ENCODE measurements around the gene ZC3H14.

ZC3H14 gene

DNA sequence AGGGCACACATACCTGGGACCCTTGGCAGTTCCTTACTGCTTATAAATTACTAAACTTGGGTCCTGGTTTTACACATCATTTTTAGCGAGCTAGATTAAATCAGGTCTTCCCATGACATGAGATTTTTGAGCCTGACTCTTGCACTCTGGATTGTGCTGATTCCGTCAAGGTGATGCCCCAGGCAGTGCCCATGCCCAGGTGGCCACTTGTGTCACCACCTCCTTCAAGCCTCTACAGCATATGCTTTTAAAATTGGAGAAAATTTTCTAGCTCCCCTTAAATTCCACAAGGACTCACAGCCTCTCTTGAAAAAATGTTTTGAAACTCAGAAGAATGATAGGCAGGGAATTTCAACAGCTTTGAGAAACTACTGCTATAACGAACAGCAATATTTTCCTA, 17.6 kb upstream of the ZC3H14 start:
- DNase-seq (ENCODE audit: low spot score): no peak
- in situ Hi-C loops (cut with MboI; ENCODE audit: low pct_unique_long_range_greater_than_20kb, low sequenced_read_pairs, unreplicated experiment): no loop called here
- TF ChIP-seq, protein P1, sequence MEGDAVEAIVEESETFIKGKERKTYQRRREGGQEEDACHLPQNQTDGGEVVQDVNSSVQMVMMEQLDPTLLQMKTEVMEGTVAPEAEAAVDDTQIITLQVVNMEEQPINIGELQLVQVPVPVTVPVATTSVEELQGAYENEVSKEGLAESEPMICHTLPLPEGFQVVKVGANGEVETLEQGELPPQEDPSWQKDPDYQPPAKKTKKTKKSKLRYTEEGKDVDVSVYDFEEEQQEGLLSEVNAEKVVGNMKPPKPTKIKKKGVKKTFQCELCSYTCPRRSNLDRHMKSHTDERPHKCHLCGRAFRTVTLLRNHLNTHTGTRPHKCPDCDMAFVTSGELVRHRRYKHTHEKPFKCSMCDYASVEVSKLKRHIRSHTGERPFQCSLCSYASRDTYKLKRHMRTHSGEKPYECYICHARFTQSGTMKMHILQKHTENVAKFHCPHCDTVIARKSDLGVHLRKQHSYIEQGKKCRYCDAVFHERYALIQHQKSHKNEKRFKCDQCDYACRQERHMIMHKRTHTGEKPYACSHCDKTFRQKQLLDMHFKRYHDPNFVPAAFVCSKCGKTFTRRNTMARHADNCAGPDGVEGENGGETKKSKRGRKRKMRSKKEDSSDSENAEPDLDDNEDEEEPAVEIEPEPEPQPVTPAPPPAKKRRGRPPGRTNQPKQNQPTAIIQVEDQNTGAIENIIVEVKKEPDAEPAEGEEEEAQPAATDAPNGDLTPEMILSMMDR (IDR thresholded peaks at IDR 0.05; ENCODE audit: extremely low read depth, insufficient read depth, missing control alignments): no peak

DNA sequence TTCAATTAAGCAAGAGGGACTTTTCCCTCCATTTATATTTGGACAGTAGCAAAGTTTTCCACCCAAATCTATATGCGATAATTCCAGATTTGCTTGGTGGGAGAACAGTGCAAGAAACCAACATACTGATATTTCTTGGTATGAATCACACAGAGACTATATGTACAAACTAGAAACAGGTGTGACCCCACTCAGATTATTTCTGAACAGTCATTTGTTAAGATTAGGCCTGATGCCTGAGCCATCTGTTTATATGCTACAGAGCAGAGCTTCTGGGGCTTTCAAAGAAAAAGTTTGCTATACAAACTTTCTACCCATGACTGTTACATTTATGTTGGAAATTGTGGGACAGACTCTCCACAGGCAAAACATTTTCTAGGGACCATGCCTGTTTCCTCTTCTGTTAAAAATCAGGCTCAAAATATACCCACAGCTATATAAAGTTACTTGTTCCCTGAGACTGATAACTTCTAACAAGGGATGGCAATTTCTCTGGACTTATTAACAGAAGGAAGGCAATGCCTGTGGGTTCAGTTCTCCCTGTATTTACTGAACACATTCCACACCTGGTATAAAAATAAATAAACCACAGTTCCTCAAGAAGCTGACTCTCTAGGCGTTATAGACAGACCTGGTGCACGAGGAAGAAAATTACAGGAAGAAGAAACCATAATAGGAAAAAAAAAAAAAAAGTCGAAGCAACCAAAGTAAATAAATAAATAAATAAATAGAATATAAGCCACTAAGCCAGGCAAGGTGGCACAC, 16.0 kb upstream of the ZC3H14 start:
- DNase-seq (ENCODE audit: low spot score): no peak
- TF ChIP-seq, protein P1 (IDR thresholded peaks at IDR 0.05; ENCODE audit: extremely low read depth, insufficient read depth, missing control alignments): no peak
- in situ Hi-C loops (cut with MboI; ENCODE audit: low pct_unique_long_range_greater_than_20kb, low sequenced_read_pairs, unreplicated experiment): no loop called here

DNA sequence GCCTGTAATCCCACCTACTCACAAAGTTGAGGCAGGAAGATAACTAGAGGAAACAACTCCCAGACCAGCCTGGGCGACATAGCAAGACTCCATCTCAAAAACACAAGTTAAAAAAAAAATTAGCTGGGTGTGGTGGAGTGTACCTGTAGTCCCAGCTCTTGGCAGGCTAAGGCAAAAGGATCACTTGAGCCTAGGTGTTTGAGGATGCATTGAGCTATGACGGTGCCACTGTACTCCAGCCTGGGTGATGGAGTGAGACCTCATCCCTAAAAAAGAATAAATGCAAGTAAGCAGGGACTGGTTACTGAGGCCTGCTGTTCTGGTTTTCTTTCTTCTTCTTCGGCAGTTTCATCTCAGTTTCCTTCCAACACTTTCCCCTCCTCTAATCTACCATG, 15.5 kb upstream of the ZC3H14 start:
- in situ Hi-C loops (cut with MboI; ENCODE audit: low pct_unique_long_range_greater_than_20kb, low sequenced_read_pairs, unreplicated experiment): no loop called here
- DNase-seq (ENCODE audit: low spot score): no peak
- TF ChIP-seq, protein P1 (IDR thresholded peaks at IDR 0.05; ENCODE audit: extremely low read depth, insufficient read depth, missing control alignments): no peak

DNA sequence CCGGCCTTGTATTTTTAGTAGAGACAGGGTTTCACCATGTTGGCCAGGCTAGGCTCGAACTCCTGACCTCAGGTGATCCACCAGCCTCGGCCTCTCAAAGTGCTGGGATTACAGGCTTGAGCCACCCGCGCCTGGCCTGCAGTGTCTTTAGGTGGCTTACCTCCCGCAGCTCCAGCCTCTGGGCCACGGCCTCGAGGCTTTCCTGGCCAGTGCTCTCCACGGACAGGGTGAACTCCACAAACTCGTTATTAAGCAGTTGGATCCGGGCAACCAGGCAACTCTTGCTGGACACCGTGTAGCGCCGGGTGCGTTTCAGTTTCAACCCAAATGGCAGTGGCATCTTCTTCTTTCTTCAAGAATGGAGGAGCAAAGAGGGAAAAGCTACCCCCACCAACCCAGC, 12.8 kb upstream of the ZC3H14 start:
- in situ Hi-C loops (cut with MboI; ENCODE audit: low pct_unique_long_range_greater_than_20kb, low sequenced_read_pairs, unreplicated experiment): no loop called here
- TF ChIP-seq, protein P1 (IDR thresholded peaks at IDR 0.05; ENCODE audit: extremely low read depth, insufficient read depth, missing control alignments): no peak
- no peak for DNase-seq (ENCODE audit: low spot score)

DNA sequence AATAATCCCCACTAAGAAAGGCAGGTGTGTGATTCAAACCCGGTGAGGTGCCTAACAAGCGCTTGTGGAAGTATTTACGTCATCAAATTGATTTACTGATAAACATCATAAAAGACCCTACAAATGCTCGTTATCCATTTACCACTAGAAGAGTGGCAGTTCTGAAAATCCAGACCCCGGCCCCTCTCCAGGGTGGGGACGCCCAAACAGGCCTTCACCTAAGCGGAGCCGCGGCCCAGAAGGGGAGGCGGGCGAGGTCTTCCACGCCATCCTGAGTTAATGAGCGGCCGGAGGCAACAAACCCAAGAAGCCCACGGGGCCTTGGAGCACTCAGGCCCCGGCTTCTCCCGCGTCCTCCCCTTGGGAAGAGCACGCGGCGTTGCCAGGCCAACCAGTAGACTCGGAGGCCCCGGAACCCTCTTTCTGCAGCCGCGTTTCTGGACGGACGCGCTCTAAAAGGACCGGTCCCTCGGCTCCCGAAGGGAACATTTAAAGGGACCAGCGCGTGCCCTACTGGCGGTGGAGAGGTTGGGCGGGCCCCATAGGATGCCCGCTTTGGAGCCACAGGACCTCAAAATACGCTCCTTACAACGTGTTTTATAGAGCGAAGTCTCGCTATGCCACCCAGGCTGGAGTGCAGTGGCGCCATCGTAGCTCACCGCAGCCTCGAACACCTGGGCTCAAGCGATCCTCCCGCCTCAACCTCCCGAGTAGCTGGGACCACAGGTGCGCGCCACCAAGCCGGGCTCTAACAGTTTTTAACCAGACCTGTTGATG, 11.6 kb upstream of the ZC3H14 start:
- TF ChIP-seq, protein P1 (IDR thresholded peaks at IDR 0.05; ENCODE audit: extremely low read depth, insufficient read depth, missing control alignments): no peak
- DNase-seq (ENCODE audit: low spot score): no peak
- in situ Hi-C loops (cut with MboI; ENCODE audit: low pct_unique_long_range_greater_than_20kb, low sequenced_read_pairs, unreplicated experiment): no loop called here

DNA sequence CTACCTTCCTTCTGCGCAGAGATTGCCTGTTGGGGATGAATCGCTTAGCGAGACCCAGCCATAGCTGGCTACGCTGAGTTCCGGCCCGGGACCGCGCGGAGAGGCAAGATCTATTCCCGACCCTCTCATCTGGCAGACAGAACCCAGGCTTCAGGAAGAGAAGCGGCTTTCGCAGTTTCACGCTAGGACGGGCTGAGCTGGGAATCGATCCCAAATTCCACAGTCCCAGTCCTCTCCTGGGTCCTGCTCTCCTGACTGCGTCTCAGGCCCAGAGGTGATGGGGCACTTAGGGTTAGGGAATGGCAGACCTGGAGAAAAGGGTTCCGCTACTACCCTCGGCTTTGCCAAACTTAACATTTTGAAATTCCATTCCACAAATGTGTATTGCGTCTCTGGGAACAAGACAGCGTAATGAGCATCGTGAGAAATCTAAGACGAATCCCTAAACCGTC, 10.8 kb upstream of the ZC3H14 start:
- in situ Hi-C loops (cut with MboI; ENCODE audit: low pct_unique_long_range_greater_than_20kb, low sequenced_read_pairs, unreplicated experiment): no loop called here
- TF ChIP-seq, protein P1 (IDR thresholded peaks at IDR 0.05; ENCODE audit: extremely low read depth, insufficient read depth, missing control alignments): no peak
- no peak for DNase-seq (ENCODE audit: low spot score)

Measured in GM13977 (cell line).